HEK293 (cell line): ENCODE data around the gene NPR2.
A peak's percentile ranks its signal among the peaks of the same experiment; 100 is the strongest.

Source experiments
- BCL11B ChIP-seq: fragments of 450-650 bp; formaldehyde crosslinking; IDR thresholded peaks from 2 replicates; pipeline ENCODE4 v1.5.1; 2016; ENCODE audit warnings: low read depth, missing biosample characterization, missing genetic modification characterization
- ELK4 ChIP-seq: IDR thresholded peaks from 2 replicates; pipeline ENCODE4 v1.6.1; 2011; ENCODE audit warnings: mild to moderate bottlenecking, low read depth, low read length, borderline replicate concordance
- HOXC10 ChIP-seq: sonication (generic); formaldehyde crosslinking; IDR thresholded peaks from 2 replicates; pipeline ENCODE4 v1.8.1; 2023; ENCODE audit warnings: mild to moderate bottlenecking, missing genetic modification reagents
- RBAK ChIP-seq: fragments of 450-650 bp; formaldehyde crosslinking; IDR thresholded peaks from 2 replicates; pipeline ENCODE4 v1.5.1; 2016; ENCODE audit warnings: missing biosample characterization, missing genetic modification characterization
- REST ChIP-seq: fragments of 450-650 bp; formaldehyde crosslinking; IDR thresholded peaks from 2 replicates; pipeline ENCODE4 v1.5.1; 2016; ENCODE audit warnings: missing biosample characterization, missing genetic modification characterization
- WT1 ChIP-seq: fragments of 450-650 bp; formaldehyde crosslinking; IDR thresholded peaks from 2 replicates; pipeline ENCODE4 v1.5.1; 2016; ENCODE audit warnings: missing biosample characterization, missing genetic modification characterization
- ZBTB10 ChIP-seq: fragments of 450-650 bp; formaldehyde crosslinking; IDR thresholded peaks from 2 replicates; pipeline ENCODE4 v1.5.1; 2016; ENCODE audit warnings: missing biosample characterization, missing genetic modification characterization
- ZFP41 ChIP-seq: fragments of 450-650 bp; formaldehyde crosslinking; IDR thresholded peaks from 2 replicates; pipeline ENCODE4 v1.5.1; 2016; ENCODE audit warnings: missing biosample characterization, missing genetic modification characterization, borderline replicate concordance
- ZNF133 ChIP-seq: fragments of 450-650 bp; formaldehyde crosslinking; IDR thresholded peaks from 2 replicates; pipeline ENCODE4 v1.5.1; 2016; ENCODE audit warnings: missing biosample characterization, missing genetic modification characterization
- ZNF146 ChIP-seq: fragments of 450-650 bp; formaldehyde crosslinking; IDR thresholded peaks from 2 replicates; pipeline ENCODE4 v1.5.1; 2016; ENCODE audit warnings: missing biosample characterization, missing genetic modification characterization
- ZNF223 ChIP-seq: fragments of 450-650 bp; formaldehyde crosslinking; IDR thresholded peaks from 2 replicates; pipeline ENCODE4 v1.5.1; 2016; ENCODE audit warnings: missing biosample characterization, missing genetic modification characterization
- ZNF324 ChIP-seq: fragments of 450-650 bp; formaldehyde crosslinking; IDR thresholded peaks from 2 replicates; pipeline ENCODE4 v1.5.1; 2016; ENCODE audit warnings: missing biosample characterization, missing genetic modification characterization
- ZNF335 ChIP-seq: fragments of 450-650 bp; formaldehyde crosslinking; conservative IDR thresholded peaks from 2 replicates; pipeline ENCODE4 v1.5.1; 2016; ENCODE audit warnings: missing biosample characterization, missing genetic modification characterization
- ZNF514 ChIP-seq: fragments of 450-650 bp; formaldehyde crosslinking; IDR thresholded peaks from 2 replicates; pipeline ENCODE4 v1.5.1; 2016; ENCODE audit warnings: missing biosample characterization, missing genetic modification characterization
- ZNF518A ChIP-seq: fragments of 450-650 bp; formaldehyde crosslinking; conservative IDR thresholded peaks from 2 replicates; pipeline ENCODE4 v1.5.1; 2016; ENCODE audit warnings: low read depth, missing biosample characterization, missing genetic modification characterization
- ZNF549 ChIP-seq: fragments of 450-650 bp; IDR thresholded peaks from 2 replicates; pipeline ENCODE4 v1.5.1; 2018; ENCODE audit warnings: missing biosample characterization, missing genetic modification characterization, mild to moderate bottlenecking, inconsistent platforms, moderate library complexity
- ZNF555 ChIP-seq: fragments of 450-650 bp; formaldehyde crosslinking; conservative IDR thresholded peaks from 2 replicates; pipeline ENCODE4 v1.5.1; 2017; ENCODE audit warnings: missing biosample characterization, mild to moderate bottlenecking, missing genetic modification characterization, inconsistent platforms
- ZNF571 ChIP-seq: fragments of 450-650 bp; formaldehyde crosslinking; IDR thresholded peaks from 2 replicates; pipeline ENCODE4 v1.5.0; 2017; ENCODE audit warnings: missing biosample characterization, missing genetic modification characterization
- ZNF610 ChIP-seq: fragments of 450-650 bp; formaldehyde crosslinking; IDR thresholded peaks from 2 replicates; pipeline ENCODE4 v1.5.1; 2016; ENCODE audit warnings: missing biosample characterization, missing genetic modification characterization, borderline replicate concordance
- ZNF629 ChIP-seq: fragments of 450-650 bp; formaldehyde crosslinking; IDR thresholded peaks from 2 replicates; pipeline ENCODE4 v1.5.1; 2017; ENCODE audit warnings: missing biosample characterization, missing genetic modification characterization
- ZNF670 ChIP-seq: fragments of 450-650 bp; formaldehyde crosslinking; IDR thresholded peaks from 2 replicates; pipeline ENCODE4 v1.5.1; 2016; ENCODE audit warnings: missing biosample characterization, missing genetic modification characterization, low read depth
- ZNF701 ChIP-seq: fragments of 450-650 bp; formaldehyde crosslinking; IDR thresholded peaks from 2 replicates; pipeline ENCODE4 v1.5.1; 2016; ENCODE audit warnings: missing biosample characterization, missing genetic modification characterization
- ZNF776 ChIP-seq: fragments of 450-650 bp; formaldehyde crosslinking; IDR thresholded peaks from 2 replicates; pipeline ENCODE4 v1.5.0; 2017; ENCODE audit warnings: missing biosample characterization, missing genetic modification characterization, borderline replicate concordance
- ZNF791 ChIP-seq: fragments of 450-650 bp; formaldehyde crosslinking; IDR thresholded peaks from 2 replicates; pipeline ENCODE4 v1.5.1; 2016; ENCODE audit warnings: missing biosample characterization, missing genetic modification characterization
- ZNF837 ChIP-seq: fragments of 450-650 bp; formaldehyde crosslinking; IDR thresholded peaks from 2 replicates; pipeline ENCODE4 v1.5.1; 2016; ENCODE audit warnings: missing biosample characterization, missing genetic modification characterization
- ZSCAN18 ChIP-seq: fragments of 450-650 bp; formaldehyde crosslinking; IDR thresholded peaks from 2 replicates; pipeline ENCODE4 v1.5.1; 2016; ENCODE audit warnings: missing biosample characterization, missing genetic modification characterization

Gene NPR2

GRCh38 chr9:35757226-35757891, 34.0 kb upstream of the NPR2 start (continued):
- TF ChIP-seq ZNF514 (tag by site-specific recombination) (no peak), ZNF555 (tag by site-specific recombination) (no peak), ZNF701 (no peak), ZFP41 (tag by site-specific recombination) (no peak), ZNF146 (no peak), ZNF629 (tag by site-specific recombination) (peak; percentile 58), ZBTB10 (tag by site-specific recombination) (peak; percentile 54; the same call in 1 of the 2 replicates), WT1 (tag by site-specific recombination) (peak; percentile 18; the same call in 1 of the 2 replicates), ZNF610 (tag by site-specific recombination) (no peak), ZNF549 (tag by site-specific recombination) (no peak), ZNF335 (tag by site-specific recombination) (peak; percentile 68; the same call in 1 of the 2 replicates), HOXC10 (CRISPR knock-in tag) (no peak), RBAK (tag by site-specific recombination) (no peak), REST (tag by site-specific recombination) (no peak), ZSCAN18 (tag by site-specific recombination) (no peak), ZNF324 (0 out of 2 replicates have a peak, but pooled peaks have one; percentile 49), ZNF670 (no peak), ZNF518A (tag by site-specific recombination) (no peak), ZNF133 (tag by site-specific recombination) (no peak), ZNF837 (no peak), ELK4 (no peak), ZNF776 (no peak), ZNF571 (no peak), ZNF223 (tag by site-specific recombination) (no peak), BCL11B (no peak), ZNF791 (no peak)
